ENCODE results near the gene CREB3L2.

- TF ChIP-seq CTCF (IDR thresholded peaks at IDR 0.05), result no peak
- TF ChIP-seq POLR2A (IDR thresholded peaks at IDR 0.05), result no peak
Observed at GRCh38 chr7:138029941-138030340, 28.1 kb upstream of the CREB3L2 start.

Measured in lower leg skin (tissue), 3 donors.